Embryonic facial prominence (tissue), 1 donor: ENCODE data around the gene PCYOX1L.

Experiments
- DNase-seq: peaks from one replicate; pipeline ENCODE4 v3.0.0-alpha.2; 2016; ENCODE audit errors: extremely low spot score

Gene PCYOX1L

GRCh38 chr5:149407323-149408251 is 49.7 kb downstream of the PCYOX1L start:
- DNase-seq, result no peak

- DNase-seq, result no peak
Observed at GRCh38 chr5:149408252-149409099, 50.6 kb downstream of the PCYOX1L start.

- DNase-seq, result no peak
Observed at GRCh38 chr5:149409268-149409948, 51.6 kb downstream of the PCYOX1L start.

- no peak for DNase-seq
Observed at GRCh38 chr5:149410071-149410470, 52.2 kb downstream of the PCYOX1L start.

- no peak for DNase-seq
Observed at GRCh38 chr5:149410721-149411432, 53.0 kb downstream of the PCYOX1L start.

GRCh38 chr5:149411738-149412519 is 54.1 kb downstream of the PCYOX1L start:
- no peak for DNase-seq

GRCh38 chr5:149412783-149413476 is 55.1 kb downstream of the PCYOX1L start:
- DNase-seq, result no peak

- no peak for DNase-seq
Observed at GRCh38 chr5:149413477-149414210, 55.8 kb downstream of the PCYOX1L start.

GRCh38 chr5:149414405-149415065 is 56.7 kb downstream of the PCYOX1L start:
- DNase-seq, result no peak

GRCh38 chr5:149415066-149415967 is 57.5 kb downstream of the PCYOX1L start:
- no peak for DNase-seq

GRCh38 chr5:149416987-149417710 is 59.3 kb downstream of the PCYOX1L start:
- DNase-seq, result peak; percentile 61

- no peak for DNase-seq
Observed at GRCh38 chr5:149417711-149418368, 60.0 kb downstream of the PCYOX1L start.

- DNase-seq, result no peak
Observed at GRCh38 chr5:149418910-149419531, 61.2 kb downstream of the PCYOX1L start.
